Smooth muscle cell (in vitro differentiated cells): ENCODE results near the gene MS4A14. TPM values are rescaled to one million over a fixed set of nuclear protein-coding genes. Genes with fewer than 3 reads are reported as not detected.

Experiments used
- DNase-seq: peaks from one replicate; lab custom pipeline; 2025; ENCODE audit not compliant: unreplicated experiment; lab: John Stamatoyannopoulos, UW
- H2AFZ ChIP-seq: fragments of 200-600 bp; sonication (generic); 2 replicates; pipeline ENCODE4 v1.6.0; 2016; ENCODE audit warnings: antibody characterized with exemption, low read depth, mild to moderate bottlenecking
- H3F3A ChIP-seq: fragments of 200-600 bp; sonication (generic); 2 replicates; pipeline ENCODE4 v1.6.0; 2017; ENCODE audit warnings: antibody characterized with exemption, low read depth
- H3K27ac ChIP-seq: fragments of 200-600 bp; sonication (generic); 2 replicates; pipeline ENCODE4 v1.5.1; 2016; ENCODE audit warnings: low read depth, mild to moderate bottlenecking
- H3K27me3 ChIP-seq: fragments of 200-600 bp; sonication (generic); 2 replicates; pipeline ENCODE4 v1.6.1; 2016; ENCODE audit warnings: low read depth, mild to moderate bottlenecking
- H3K36me3 ChIP-seq: fragments of 200-600 bp; sonication (generic); 2 replicates; pipeline ENCODE4 v1.5.1; 2016; ENCODE audit warnings: low read depth
- H3K4me1 ChIP-seq: fragments of 200-600 bp; sonication (generic); 2 replicates; pipeline ENCODE4 v1.5.1; 2016; ENCODE audit warnings: low read depth
- H3K4me2 ChIP-seq: fragments of 200-600 bp; sonication (generic); 2 replicates; pipeline ENCODE4 v1.6.0; 2016; ENCODE audit warnings: mild to moderate bottlenecking
- H3K4me3 ChIP-seq: fragments of 200-600 bp; sonication (generic); 2 replicates; pipeline ENCODE4 v1.5.1; 2016; ENCODE audit warnings: mild to moderate bottlenecking
- H3K79me2 ChIP-seq: fragments of 200-600 bp; sonication (generic); 2 replicates; pipeline ENCODE4 v1.6.0; 2016; ENCODE audit warnings: low read depth, mild to moderate bottlenecking
- H3K9ac ChIP-seq: fragments of 200-600 bp; sonication (generic); 2 replicates; pipeline ENCODE4 v1.6.0; 2016; ENCODE audit warnings: low read depth
- H3K9me3 ChIP-seq: fragments of 200-600 bp; sonication (generic); replicated peaks from 2 replicates; pipeline ENCODE4 v1.5.1; 2016; ENCODE audit warnings: low read depth
- H4K20me1 ChIP-seq: fragments of 200-600 bp; sonication (generic); 2 replicates; pipeline ENCODE4 v1.6.0; 2016; ENCODE audit warnings: low read depth
- CTCF ChIP-seq: fragments of 200-600 bp; sonication (generic); IDR thresholded peaks from 2 replicates; pipeline ENCODE4 v1.5.1; 2017; ENCODE audit warnings: borderline replicate concordance, mild to moderate bottlenecking, antibody characterized with exemption; ENCODE audit not compliant: insufficient read depth, poor library complexity, severe bottlenecking
- WGBS: methylation state at CpG from one replicate; pipeline ENCODE4 v1.1.7; 2016; ENCODE audit warnings: low lambda C conversion rate; 5-methylcytosine and 5-hydroxymethylcytosine counted together
- polyA plus RNA-seq: library from polyadenylated mRNA; unstranded; fragments of >200 nt; fragmentation: Nextera tagmentation; extraction: Ambion mirVana; gene quantifications from 2 replicates; pipeline ENCODE4 v1.2.1, GENCODE V29; 2016
- total RNA-seq: library from RNA; depleted of rRNA; stranded (reverse); fragments of >200 nt; gene quantifications from 2 replicates; pipeline ENCODE4 v1.2.3, GENCODE V29; 2014

MS4A14 gene
- total and polyA plus RNA-seq, 2 experiments from 2014 or later, result not detected

GRCh38 chr11:60390419-60390818, 5.8 kb upstream of the MS4A14 start:
- Histone ChIP-seq H3K4me3 (no peak overlapping the region), H2AFZ (no peak overlapping the region), H3K9me3 (no peaks in the 10 kb centered on the region), H3K4me2 (no peak overlapping the region), H3F3A (no peaks in the 10 kb centered on the region), H3K79me2 (no peaks in the 10 kb centered on the region), H3K36me3 (no peaks in the 10 kb centered on the region), H3K27me3 (no peaks in the 10 kb centered on the region), H3K9ac (no peak overlapping the region), H3K4me1 (no peaks in the 10 kb centered on the region), H3K27ac (no peak overlapping the region), H4K20me1 (no peaks in the 10 kb centered on the region)
- TF ChIP-seq CTCF, result no peak
- DNase-seq, result no peak

GRCh38 chr11:60392361-60392760, 3.9 kb upstream of the MS4A14 start:
- 83% methylated on average over 2 of the region's 2 CpGs for WGBS
- no peaks in the 10 kb centered on the region for H3K27me3 ChIP-seq
- H4K20me1 ChIP-seq, result no peaks in the 10 kb centered on the region
- no peak overlapping the region for H2AFZ ChIP-seq
- H3K4me2 ChIP-seq, result no peak overlapping the region
- TF ChIP-seq CTCF, result no peak
- no peak overlapping the region for H3K9ac ChIP-seq
- H3K4me1 ChIP-seq, result no peaks in the 10 kb centered on the region
- no peak for DNase-seq
- no peaks in the 10 kb centered on the region for H3K9me3 ChIP-seq
- H3K4me3 ChIP-seq, result no peak overlapping the region
- H3F3A ChIP-seq, result no peaks in the 10 kb centered on the region
- no peak overlapping the region for H3K27ac ChIP-seq
- H3K36me3 ChIP-seq, result no peaks in the 10 kb centered on the region
- H3K79me2 ChIP-seq, result no peaks in the 10 kb centered on the region

DNA sequence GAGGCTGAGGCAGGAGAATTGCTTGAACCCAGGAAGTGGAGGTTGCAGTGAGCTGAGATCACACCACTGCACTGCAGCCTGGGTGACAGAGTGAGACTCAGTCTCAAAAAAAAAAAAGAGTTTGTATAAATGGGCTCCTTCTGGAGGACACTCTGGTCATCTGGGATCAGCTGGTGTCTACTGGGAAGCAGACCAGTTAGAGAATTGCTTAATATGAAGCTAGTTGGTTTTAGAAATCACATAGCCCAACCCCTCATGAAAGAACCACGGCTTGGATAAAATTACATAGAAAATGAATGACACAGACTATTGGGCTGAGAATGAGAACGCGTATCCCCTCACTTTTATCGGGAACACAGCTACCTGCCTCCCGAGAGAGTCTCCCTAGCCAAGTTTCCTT, 3.2 kb upstream of the MS4A14 start:
- TF ChIP-seq CTCF, result no peak
- WGBS, result 83% methylated on average over 5 of the region's 5 CpGs
- no peak overlapping the region for H3K9ac ChIP-seq
- no peaks in the 10 kb centered on the region for H3K36me3 ChIP-seq
- H3K79me2 ChIP-seq, result no peaks in the 10 kb centered on the region
- H3K27ac ChIP-seq, result no peak overlapping the region
- H3K4me1 ChIP-seq, result no peaks in the 10 kb centered on the region
- no peaks in the 10 kb centered on the region for H4K20me1 ChIP-seq
- no peaks in the 10 kb centered on the region for H3K27me3 ChIP-seq
- DNase-seq, result no peak
- no peak overlapping the region for H3K4me3 ChIP-seq
- no peak overlapping the region for H3K4me2 ChIP-seq
- no peaks in the 10 kb centered on the region for H3F3A ChIP-seq
- H3K9me3 ChIP-seq, result no peaks in the 10 kb centered on the region
- no peak overlapping the region for H2AFZ ChIP-seq

- no peak overlapping the region for H3K27ac ChIP-seq
- no peak overlapping the region for H3K4me2 ChIP-seq
- H3K4me3 ChIP-seq, result no peak overlapping the region
- H3K4me1 ChIP-seq, result no peaks in the 10 kb centered on the region
- no peak overlapping the region for H3K9ac ChIP-seq
- no peak for TF ChIP-seq CTCF
- 75% methylated on average over 7 of the region's 7 CpGs for WGBS
- H3F3A ChIP-seq, result no peaks in the 10 kb centered on the region
- no peaks in the 10 kb centered on the region for H3K36me3 ChIP-seq
- DNase-seq, result no peak
- H3K27me3 ChIP-seq, result no peaks in the 10 kb centered on the region
- H2AFZ ChIP-seq, result no peak overlapping the region
- H4K20me1 ChIP-seq, result no peaks in the 10 kb centered on the region
- no peaks in the 10 kb centered on the region for H3K9me3 ChIP-seq
- H3K79me2 ChIP-seq, result no peaks in the 10 kb centered on the region
Measured at GRCh38 chr11:60394666-60395380, 1.4 kb upstream of the MS4A14 start.
